Measurements from ENCODE around the gene ATG4B. TPM values are rescaled to one million over a fixed set of nuclear protein-coding genes. Genes with fewer than 3 reads are reported as not detected.

Gene ATG4B
- total RNA-seq, 2 experiments from 2014 or later, result 86.5 to 89.4 TPM

DNA sequence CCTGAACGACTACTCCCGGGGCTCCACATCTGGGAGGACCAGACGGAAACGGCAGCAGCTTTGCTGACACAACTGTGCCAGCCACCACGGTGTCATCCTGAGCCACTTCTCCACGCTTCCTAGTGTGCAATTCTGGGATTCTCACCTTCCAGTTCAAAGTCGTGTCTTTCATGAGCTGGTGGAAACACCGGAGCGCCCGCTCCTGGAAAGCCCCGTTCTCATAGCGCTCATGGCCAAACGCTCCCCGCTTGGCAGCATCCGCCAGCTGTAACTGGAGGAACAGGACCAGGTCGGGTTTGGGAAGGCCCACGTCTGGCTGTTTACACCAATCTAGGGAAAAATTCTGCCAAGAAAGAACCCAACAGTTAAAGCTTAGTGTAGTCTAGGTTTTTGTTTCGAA is 40.8 kb downstream of the ATG4B start:
- Mint-ChIP-seq H3K4me3 (no peak overlapping the region), H3K4me1 (ENCODE audit: low read depth) (peaks cover 5% of the 10 kb centered on the region), H3K27me3 (no peaks in the 10 kb centered on the region), H3K36me3 (ENCODE audit: low read depth) (peaks cover 56% of the 10 kb centered on the region), H3K27ac (no peak overlapping the region), H3K9me3 (no peaks in the 10 kb centered on the region)
- Histone ChIP-seq H3K36me3 (ENCODE audit: insufficient read depth, low read length) (peaks cover 43% of the 10 kb centered on the region), H3K4me3 (ENCODE audit: low read length) (no peak overlapping the region), H3K4me1 (ENCODE audit: insufficient read depth, low read length) (no peaks in the 10 kb centered on the region), H3K9me3 (ENCODE audit: control insufficient read depth in 1 of 2, insufficient read depth in 1 of 2, low read length in 2 of 2) (no peaks in the 10 kb centered on the region), H3K27ac (ENCODE audit: low read depth in 1 of 2, low read length in 2 of 2) (no peak overlapping the region), H3K27me3 (ENCODE audit: control insufficient read depth in 1 of 2, insufficient read depth in 2 of 2, low read length in 2 of 2) (no peaks in the 10 kb centered on the region)
- ChIA-PET CTCF (no interaction called here), POLR2A (no interaction called here)
- no peak for TF ChIP-seq CTCF (IDR thresholded peaks at IDR 0.05)
- intact Hi-C loops (cut with DNase I, micrococcal nuclease), result no loop called here
- ATAC-seq (ENCODE audit: poor library complexity) (no peak), DNase-seq (no peak)

DNA sequence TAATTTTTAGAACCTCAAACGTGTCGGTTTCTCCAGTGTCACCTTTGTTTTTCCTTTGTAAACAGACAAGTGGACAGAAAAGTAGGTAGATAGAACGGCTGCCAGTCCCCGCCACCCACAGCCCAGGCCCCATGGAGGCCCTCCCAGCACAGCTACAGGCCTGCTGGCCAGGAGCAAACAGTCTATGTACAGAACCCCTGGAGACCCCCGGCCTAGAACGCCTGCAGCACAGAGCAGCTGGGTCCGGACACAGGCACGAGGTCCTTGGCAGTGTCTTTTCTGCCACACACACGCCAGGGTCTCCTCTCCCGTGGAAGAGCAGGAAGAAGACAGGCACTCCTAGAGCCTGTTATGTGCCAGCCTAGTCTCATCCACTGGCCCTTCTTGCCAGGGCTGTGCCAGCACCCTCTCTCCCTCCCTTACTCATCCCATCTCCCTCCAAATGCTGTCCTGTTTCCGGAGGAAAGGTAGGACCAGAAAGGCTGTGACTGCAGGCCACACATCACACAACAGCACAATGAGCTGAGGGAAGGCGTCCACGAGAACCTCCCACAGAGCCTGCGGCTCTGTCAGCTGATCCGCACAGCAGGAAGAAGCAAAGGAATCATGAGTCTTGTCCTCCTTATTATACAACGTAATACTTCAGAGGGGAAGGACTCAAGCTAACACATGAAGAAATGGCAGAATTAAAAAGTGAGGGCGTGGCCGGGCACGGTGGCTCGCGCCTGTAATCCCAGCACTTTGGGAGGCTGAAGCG is 41.5 kb downstream of the ATG4B start:
- H3K27ac Mint-ChIP-seq, result no peak overlapping the region
- ChIA-PET POLR2A (interaction anchor here (1.0 kb wide), 1 partner anchor 9 kb away, joined by 3 read pairs; no protein-coding TSS in a partner anchor), CTCF (no interaction called here)
- no peaks in the 10 kb centered on the region for H3K9me3 Mint-ChIP-seq
- H3K4me1 Mint-ChIP-seq (ENCODE audit: low read depth), result no peaks in the 10 kb centered on the region
- intact Hi-C loops (cut with DNase I, micrococcal nuclease), result no loop called here
- H3K27me3 Mint-ChIP-seq, result no peaks in the 10 kb centered on the region
- peaks cover 52% of the 10 kb centered on the region for H3K36me3 Mint-ChIP-seq (ENCODE audit: low read depth)
- H3K36me3 ChIP-seq (ENCODE audit: insufficient read depth, low read length), result peaks cover 43% of the 10 kb centered on the region
- H3K4me3 Mint-ChIP-seq, result no peak overlapping the region
- no peaks in the 10 kb centered on the region for H3K4me1 ChIP-seq (ENCODE audit: insufficient read depth, low read length)
- no peak overlapping the region for H3K4me3 ChIP-seq (ENCODE audit: low read length)
- no peak for ATAC-seq (ENCODE audit: poor library complexity)
- no peaks in the 10 kb centered on the region for H3K27me3 ChIP-seq (ENCODE audit: control insufficient read depth in 1 of 2, insufficient read depth in 2 of 2, low read length in 2 of 2)
- DNase-seq, result no peak
- H3K9me3 ChIP-seq (ENCODE audit: control insufficient read depth in 1 of 2, insufficient read depth in 1 of 2, low read length in 2 of 2), result no peaks in the 10 kb centered on the region
- no peak for TF ChIP-seq CTCF (IDR thresholded peaks at IDR 0.05)
- H3K27ac ChIP-seq (ENCODE audit: low read depth in 1 of 2, low read length in 2 of 2), result no peak overlapping the region

GRCh38 chr2:241680044-241680443 is 42.6 kb downstream of the ATG4B start:
- H3K9me3 Mint-ChIP-seq, result no peaks in the 10 kb centered on the region
- ATAC-seq (ENCODE audit: poor library complexity) (no peak), DNase-seq (no peak)
- ChIA-PET POLR2A (interaction anchor here (1.0 kb wide), 1 partner anchor 8 kb away, joined by 3 read pairs; no protein-coding TSS in a partner anchor), CTCF (no interaction called here)
- no peaks in the 10 kb centered on the region for H3K4me1 Mint-ChIP-seq (ENCODE audit: low read depth)
- Histone ChIP-seq H3K4me3 (ENCODE audit: low read length) (no peak overlapping the region), H3K9me3 (ENCODE audit: control insufficient read depth in 1 of 2, insufficient read depth in 1 of 2, low read length in 2 of 2) (no peaks in the 10 kb centered on the region), H3K4me1 (ENCODE audit: insufficient read depth, low read length) (no peaks in the 10 kb centered on the region), H3K27me3 (ENCODE audit: control insufficient read depth in 1 of 2, insufficient read depth in 2 of 2, low read length in 2 of 2) (no peaks in the 10 kb centered on the region), H3K27ac (ENCODE audit: low read depth in 1 of 2, low read length in 2 of 2) (no peak overlapping the region), H3K36me3 (ENCODE audit: insufficient read depth, low read length) (peaks cover 41% of the 10 kb centered on the region)
- H3K4me3 Mint-ChIP-seq, result no peak overlapping the region
- H3K36me3 Mint-ChIP-seq (ENCODE audit: low read depth), result peaks cover 60% of the 10 kb centered on the region
- no peaks in the 10 kb centered on the region for H3K27me3 Mint-ChIP-seq
- intact Hi-C loops (cut with DNase I, micrococcal nuclease), result loop anchor here in 1 of 2 experiments (10.0 kb wide), 1 partner anchor 45 kb away; the partner anchor contains the start of genes ATG4B and THAP4
- no peak for TF ChIP-seq CTCF (IDR thresholded peaks at IDR 0.05)
- H3K27ac Mint-ChIP-seq, result no peak overlapping the region

Data from CD4-positive, alpha-beta T cell (primary cell).